AG09319 (cell line): Measurements from ENCODE around the gene ZNF101.

ENCODE experiments used
- DNase-seq: peaks from one replicate; pipeline ENCODE4 v3.0.0-alpha.2; 2010; ENCODE audit warnings: low read depth; ENCODE audit errors: extremely low read depth
- CTCF ChIP-seq: IDR thresholded peaks from 2 replicates; pipeline ENCODE4 v1.5.1; 2011; ENCODE audit warnings: low read depth, mild to moderate bottlenecking, inconsistent platforms, low read length, moderate library complexity

Gene ZNF101

DNA sequence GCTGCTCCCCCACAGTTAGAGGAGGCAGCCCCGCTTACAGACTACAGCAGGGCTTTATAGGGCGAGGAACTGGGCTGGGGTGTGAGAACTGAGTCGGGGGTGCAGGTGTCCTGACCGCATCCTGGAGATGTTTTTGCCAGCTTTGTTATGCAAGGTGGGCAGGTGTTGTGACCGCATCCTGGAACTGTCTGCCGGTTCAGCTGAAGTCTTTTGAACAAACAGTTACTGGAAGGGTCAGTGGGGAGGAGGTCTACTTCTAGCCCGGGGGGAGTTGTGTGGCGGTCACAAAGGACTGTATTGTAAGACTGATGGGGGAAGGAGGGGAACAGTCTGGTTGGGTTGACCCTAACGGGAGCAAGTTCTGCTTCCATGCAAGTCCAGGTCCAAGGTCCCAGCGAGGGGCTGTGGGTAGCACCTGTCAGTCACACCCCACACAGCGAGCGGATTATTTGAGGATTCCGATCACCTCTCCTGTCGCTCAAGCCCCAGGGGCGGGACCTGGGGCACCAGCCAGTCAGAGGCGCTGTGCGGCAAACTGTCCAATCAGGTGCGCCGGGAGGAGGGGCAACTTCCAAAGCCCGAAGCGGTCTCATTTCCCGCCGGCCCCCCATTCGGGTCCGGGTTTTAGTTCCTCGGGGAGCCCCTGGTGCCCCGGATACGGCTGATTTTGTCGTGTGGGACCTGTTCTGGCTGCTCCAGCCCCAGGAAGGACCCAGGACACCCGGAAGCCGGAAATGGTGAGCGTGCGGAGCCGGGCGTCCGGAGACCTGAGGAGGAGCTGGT lies at the start of gene ZNF101:
ZNF101 (plus strand) TSS at position 610 of the 783 bp plus-strand sequence; CDS start at position 735, 125 bp downstream.
- DNase-seq: peak; percentile 69
- no peak for TF ChIP-seq CTCF

GRCh38 chr19:19619181-19619848 lies 49.3 kb upstream of the ZNF101 start:
- TF ChIP-seq CTCF: no peak
- no peak for DNase-seq

- no peak for TF ChIP-seq CTCF
- no peak for DNase-seq
These were observed 48.8 kb upstream of the ZNF101 start for GRCh38 chr19:19619849-19620210.

DNA sequence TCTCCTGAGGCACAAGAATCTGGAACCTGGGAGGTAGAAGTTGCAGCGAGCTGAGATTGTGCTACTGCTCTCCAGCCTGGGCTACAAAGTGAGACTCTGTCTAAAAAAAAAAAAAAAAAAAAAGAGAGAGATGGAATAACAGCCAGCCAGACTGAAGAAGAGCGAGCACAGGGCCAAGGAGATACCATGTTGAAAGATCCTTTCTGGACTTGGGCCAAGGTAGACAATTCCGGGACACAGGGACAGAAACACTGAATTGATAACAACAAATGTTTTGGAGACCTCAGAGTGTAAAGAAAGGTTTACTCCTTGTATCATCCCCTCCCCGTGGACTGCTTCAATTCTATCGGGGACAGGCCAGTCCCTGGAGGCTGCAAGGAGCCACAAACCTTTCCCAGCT lies 45.3 kb upstream of the ZNF101 start:
- TF ChIP-seq CTCF: no peak

GRCh38 chr19:19624032-19624570 lies 44.5 kb upstream of the ZNF101 start:
- no peak for TF ChIP-seq CTCF
- no peak for DNase-seq

More for the DNA sequence above, 45.3 kb upstream of the ZNF101 start:
- DNase-seq: no peak

- DNase-seq: no peak
- TF ChIP-seq CTCF: no peak
These were observed 41.8 kb upstream of the ZNF101 start for GRCh38 chr19:19626516-19627472.
